HG02884 (cell line): ENCODE results near the gene SPATA6L.
"Not testable (repeated sequence)": the region's sequence is repeated elsewhere in the genome, so short reads cannot be mapped to it uniquely, and the experiment has no call there.

Experiments
- ATAC-seq: cut with Tn5 transposase; IDR thresholded peaks from one replicate; pipeline ENCODE4 v1.9.1; 2021; ENCODE audit warnings: mild to moderate bottlenecking, moderate library complexity; ENCODE audit not compliant: unreplicated experiment

SPATA6L gene

DNA sequence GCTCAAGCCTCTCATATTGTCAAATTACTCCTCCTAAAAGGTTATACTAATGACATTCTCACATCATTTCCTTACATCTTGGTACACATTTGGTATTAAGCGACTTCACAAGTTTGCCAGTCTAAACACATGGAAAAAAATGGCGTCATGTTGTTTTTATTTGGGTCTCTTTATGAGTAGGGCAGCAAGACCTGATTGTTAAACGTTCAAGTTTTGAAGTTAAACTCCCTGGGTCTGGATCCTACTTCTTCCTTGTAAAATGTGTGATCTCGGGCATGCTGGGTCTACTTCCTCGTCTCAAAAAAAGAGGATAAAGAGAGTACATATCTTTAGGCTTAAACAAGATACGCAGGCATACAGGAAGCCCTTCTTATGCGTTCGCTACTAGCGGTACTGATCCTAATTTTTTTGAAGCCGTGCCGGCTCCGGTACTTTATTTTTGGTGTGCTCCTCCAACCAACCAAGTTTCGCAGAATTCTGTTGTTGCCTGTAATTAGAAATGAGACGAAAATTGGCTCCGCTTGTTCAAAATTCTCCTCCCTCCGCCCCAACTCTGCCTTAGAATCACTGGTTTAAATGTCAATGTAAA, 12.5 kb upstream of the SPATA6L start:
- ATAC-seq: peak; percentile 7

DNA sequence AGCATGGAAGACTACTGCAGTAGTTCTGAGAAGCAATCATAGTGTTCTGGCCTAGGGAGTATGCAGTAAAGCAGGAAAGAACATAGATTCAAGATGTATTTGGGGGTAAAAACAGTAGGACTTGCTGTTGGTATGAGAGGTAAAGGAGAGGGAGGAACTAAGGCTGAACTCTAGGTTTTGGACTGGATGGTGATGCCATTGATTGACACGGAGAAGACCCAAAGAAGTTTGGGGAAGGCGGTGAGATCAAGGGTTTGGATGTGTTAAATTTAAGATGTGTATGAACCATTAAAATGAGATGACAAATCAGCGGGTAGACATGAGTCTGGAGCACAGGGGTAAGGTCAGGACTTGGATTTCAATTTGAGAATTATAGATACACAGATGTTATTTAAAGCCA, 11.1 kb upstream of the SPATA6L start:
- ATAC-seq: no peak

DNA sequence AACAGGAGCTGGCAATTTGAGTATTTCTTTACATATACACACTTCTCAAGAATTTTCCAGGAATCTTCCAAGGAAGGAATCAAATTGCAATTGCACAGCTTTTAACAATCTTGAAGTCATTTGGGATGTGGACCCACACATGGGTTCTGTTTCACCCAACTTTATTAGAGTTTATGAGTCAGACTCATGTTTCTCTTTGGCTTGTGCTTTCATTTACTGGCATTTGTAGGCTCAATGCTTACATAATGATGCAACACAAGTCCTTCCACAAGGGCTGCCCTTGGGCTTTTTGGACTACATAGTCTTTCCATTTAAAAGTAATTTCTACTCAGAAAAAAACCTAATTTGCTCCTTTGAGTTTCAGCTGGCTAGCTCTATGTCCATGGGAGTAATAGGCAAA, 8.5 kb upstream of the SPATA6L start:
- no peak for ATAC-seq

DNA sequence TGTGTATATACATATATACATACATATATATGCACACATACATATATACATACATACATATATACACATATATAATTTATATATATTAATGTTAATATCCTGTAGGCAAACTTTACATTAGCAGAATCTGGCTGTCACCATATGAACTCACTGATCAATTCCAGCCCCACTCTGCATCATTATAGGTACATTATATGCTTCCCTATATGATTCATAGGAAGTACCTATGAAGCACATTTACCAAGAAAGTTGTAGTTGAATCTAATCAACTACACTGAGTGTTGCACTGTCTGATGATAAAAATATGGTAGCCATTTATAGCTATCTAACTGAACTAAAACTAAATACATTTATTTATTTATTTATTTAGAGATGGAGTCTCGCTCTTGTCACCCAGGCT, 5.5 kb upstream of the SPATA6L start:
- no peak for ATAC-seq

DNA sequence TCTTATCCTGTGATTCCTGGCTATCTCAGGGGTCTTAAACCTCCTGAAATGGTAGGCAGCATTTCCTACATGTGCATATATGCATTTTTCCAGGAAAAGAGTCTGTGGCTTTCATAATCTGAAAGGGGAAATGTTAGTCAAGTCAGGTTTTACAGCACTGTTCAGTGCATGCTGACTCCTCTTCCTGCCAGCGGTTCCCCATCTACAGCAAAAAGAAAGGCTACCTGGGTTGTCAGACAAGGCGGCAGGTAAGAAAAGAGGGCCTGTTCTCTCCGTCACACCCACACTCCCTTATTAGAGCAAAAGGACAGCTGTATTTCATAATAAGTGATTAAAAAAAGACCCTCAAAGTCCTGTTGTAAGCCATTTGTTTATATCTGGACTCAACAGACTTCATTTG, 4.3 kb upstream of the SPATA6L start:
- no peak for ATAC-seq

DNA sequence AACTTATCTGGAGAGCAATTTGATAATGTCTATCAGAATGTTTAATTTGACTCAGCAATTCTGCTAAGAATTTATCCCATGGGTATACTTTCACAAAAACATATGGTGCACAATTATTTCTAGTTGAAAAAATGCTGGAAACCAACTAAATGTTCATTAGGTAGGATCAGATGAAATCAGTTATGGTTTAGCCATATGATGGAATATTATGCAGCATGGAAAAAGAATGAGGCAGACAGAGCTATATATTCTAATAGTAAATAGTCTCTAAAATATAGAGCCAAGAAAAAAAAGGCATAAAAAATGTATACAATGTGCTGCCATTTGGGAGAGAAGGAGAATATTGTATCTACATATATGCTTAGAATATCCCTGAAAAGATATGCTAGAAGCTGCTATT, 3.6 kb upstream of the SPATA6L start:
- no peak for ATAC-seq

DNA sequence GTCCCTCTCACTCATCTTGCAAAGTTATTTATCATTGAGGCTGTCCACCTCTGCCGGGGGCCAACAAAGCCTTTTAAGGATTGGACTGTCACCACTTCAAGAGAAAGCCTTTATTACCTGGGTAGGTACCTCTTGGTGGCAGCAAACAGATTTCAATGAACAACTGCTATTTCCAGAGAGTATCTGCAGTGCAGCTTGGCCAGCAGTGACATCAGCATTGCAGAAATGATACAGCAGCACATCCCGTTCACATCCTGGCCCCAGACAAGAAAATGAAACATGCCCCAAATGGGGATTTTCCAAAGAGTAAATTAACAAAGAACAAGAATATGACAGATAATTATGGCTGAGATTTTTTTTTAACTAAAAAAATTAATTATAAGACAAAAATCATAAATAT, 2.3 kb upstream of the SPATA6L start:
- no peak for ATAC-seq

DNA sequence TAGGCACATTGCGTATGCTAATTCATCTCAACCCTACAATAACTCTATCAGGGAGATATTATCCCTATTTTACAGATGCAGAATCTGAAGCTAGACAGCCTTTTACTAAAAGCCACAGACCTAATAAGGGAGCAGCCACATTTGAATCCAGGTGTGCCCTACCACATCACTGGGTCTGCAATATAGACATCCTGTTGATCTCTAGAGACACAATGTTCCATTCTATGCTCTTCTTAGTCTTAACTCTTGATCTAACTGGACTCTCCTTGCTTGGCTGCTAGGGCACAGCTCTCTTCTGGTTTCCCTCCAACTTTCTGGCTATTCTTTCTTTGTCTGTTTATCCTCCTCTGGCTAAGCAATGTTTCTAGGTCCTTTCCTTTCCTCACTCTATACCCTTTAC, 1.4 kb upstream of the SPATA6L start:
- no peak for ATAC-seq

DNA sequence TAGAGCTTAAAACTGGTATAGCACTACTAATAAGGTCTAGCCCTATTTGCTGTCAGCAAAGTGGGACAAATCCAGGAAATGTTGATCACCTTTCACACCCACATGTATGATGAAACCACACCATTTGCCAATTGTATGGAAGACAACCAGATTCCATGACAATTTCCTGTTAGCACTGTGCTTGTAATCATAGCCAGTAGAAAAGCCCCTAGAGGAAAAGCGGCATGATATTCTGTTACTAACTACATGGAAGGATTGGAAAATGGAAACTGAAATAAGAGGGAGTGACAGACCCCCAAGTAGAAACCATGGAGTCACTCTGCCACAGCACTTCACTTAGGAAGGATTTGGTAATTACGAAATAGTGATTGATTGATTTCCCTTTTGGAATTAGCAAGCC, 923 bp downstream of the SPATA6L start:
- ATAC-seq: no peak

DNA sequence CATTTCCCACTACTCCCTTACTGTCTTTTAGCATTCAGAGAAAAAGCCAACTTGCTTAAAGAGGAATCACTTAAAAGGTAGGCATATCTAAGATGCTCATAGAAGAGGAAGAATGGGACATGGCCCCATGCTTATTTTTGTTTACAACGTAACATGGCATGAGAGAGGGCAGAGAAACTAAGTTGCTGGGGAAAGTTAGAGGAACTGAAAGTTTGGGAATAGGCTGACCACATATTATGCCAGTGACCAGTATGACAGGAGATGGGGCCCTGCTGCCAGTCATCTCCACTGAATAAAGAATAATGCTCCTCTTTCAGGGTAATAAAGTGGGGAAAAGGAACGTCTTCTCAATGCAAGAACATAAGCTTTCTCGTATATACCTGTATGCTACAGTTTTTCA, 2.3 kb downstream of the SPATA6L start:
- no peak for ATAC-seq

DNA sequence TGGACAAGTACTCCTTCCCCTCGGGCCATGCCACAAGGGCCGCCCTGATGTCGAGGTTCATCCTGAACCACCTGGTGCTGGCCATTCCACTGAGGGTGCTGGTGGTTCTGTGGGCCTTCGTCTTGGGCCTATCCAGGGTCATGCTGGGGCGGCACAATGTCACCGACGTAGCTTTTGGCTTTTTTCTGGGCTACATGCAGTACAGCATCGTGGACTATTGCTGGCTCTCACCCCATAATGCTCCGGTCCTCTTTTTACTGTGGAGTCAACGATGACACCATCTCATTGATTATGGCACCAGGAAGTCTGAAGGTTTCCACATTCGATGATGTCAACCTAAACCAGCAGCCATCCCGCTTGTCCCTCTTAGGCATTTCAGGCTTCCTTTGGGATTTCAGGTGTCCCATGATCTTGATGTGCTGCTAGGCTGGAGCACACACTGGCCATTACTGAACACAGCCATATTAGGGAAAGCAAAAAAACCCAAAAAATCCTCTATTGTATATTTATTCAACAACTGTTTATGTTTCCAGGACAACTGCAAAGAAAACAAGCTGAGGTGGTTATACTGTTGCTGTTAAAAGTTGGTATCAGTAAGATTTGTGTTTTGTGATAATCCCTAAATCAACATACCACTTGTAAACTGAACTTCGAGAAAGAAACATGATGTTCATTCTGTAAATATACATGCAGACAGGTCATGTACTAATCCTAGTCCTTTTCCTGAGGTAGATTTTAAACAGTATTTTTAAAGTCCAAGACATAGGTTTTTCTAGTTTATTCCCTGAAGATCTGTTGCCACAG, 3.1 kb downstream of the SPATA6L start:
- ATAC-seq: no peak

DNA sequence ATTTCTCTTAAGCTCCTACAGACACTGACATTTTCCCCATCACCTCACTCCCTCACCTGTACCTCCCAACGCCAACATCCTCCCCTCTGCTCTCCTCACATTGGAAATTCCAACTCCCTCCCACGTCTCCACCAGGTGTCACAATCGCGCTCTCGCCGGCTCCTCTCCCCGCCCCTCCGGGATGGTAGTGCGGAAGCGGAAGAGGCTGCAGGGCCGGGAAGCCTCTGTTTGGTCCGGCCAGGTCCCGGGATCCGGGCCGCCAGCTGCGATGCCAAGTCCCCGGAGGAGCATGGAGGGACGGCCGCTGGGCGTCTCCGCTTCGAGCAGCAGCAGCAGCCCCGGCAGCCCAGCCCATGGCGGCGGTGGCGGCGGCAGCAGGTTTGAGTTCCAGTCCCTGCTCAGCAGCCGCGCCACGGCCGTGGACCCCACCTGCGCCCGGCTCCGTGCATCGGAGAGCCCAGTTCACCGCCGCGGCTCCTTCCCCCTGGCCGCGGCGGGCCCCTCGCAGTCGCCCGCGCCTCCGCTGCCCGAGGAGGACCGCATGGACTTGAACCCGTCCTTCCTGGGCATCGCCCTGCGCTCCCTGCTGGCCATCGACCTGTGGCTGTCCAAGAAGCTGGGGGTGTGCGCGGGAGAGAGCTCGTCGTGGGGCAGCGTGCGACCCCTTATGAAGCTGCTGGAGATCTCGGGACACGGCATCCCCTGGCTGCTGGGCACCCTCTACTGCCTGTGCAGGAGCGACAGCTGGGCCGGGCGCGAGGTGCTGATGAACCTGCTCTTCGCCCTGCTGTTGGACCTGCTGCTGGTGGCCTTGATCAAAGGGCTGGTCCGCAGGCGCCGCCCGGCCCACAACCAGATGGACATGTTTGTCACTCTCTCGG, 3.9 kb downstream of the SPATA6L start, which contains the start of gene PLPP6:
TSS of gene PLPP6 (plus strand) at position 187 of the 881 bp plus-strand sequence. CDS start at position 269, 82 bp downstream.
- peak; percentile 68 for ATAC-seq

DNA sequence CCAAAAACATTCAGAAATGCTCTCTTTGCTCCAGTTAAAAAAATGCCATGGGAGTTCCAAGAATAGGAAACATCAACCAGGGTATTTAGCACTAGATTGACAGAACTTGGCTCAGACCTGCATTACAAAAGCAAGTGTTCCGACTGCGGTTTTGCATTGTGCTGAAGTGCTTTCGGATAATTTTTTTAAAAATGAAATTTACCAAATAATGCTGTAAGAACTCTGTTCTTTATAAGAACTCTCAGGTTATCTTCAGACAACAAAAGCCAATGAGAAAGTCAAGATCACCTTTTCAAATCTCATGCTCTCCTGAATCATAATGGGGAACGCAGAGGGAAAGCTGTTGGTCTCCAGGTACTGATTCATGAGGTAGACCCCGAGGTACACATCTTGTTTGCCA, 4.7 kb downstream of the SPATA6L start:
- ATAC-seq: no peak

DNA sequence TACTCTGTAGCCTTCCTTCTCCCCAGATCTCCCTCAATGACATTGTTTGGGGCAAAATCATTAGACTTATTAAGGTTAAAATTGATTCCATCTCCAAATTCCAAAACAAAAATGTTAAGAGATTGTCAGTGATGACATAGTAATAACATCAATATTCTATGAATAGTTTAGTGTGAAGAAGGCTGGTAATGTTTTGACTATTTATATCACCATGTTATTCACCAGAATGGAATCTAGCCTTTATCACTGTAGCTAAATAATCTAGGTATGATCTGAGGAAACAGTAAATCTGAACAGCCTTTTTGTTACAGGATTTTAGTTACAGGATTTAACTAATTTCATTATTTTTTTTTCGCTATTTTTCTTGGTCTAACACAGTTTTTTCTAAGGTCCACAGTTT, 5.1 kb downstream of the SPATA6L start:
- no peak for ATAC-seq

DNA sequence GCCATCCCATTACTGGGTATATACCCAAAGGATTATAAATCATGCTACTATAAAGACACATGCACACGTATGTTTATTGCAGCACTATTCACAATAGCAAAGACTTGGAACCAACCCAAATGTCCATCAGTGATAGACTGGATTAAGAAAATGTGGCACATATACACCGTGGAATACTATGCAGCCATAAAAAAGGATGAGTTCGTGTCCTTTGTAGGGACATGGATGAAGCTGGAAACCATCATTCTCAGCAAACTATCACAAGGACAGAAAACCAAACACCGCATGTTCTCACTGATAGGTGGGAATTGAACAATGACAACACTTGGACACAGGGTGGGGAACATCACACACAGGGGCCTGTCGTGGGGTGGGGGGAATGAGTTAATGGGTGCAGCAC, 5.6 kb downstream of the SPATA6L start:
- not testable (repeated sequence) for ATAC-seq

DNA sequence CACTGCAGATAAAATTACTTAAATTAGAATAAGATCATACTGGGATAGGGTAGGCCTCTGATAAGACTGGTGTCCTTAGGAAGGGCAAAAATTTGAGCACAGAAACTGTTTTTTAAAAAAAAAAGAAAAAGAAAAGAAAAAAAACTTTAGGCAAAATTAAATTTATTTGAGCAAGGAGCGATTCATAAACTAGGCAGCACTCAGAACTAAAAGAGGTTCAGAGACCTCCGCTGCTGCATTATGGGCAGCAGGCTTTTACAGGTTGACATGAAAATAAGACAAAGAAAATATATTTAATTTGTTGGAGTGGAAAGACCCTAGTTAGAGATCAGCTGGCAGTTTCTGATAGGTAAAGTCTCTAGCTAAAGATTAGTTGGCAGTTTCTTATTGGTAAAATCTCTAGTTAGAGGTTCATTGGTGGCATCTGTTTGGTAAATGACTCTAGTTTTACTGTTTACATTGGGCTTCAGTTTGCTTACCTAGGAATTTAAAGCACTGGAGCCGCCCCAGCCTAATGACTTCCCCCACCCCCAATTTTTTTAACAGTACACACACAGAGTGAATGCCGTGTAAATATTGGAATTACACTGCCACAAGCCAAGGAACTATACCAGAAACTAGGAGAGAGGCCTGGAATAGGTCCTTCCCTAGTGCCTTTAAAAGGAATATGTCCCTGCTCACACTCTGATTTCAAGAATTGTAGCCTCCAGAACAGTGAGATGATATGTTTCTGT, 8.7 kb downstream of the SPATA6L start:
- ATAC-seq: no peak

DNA sequence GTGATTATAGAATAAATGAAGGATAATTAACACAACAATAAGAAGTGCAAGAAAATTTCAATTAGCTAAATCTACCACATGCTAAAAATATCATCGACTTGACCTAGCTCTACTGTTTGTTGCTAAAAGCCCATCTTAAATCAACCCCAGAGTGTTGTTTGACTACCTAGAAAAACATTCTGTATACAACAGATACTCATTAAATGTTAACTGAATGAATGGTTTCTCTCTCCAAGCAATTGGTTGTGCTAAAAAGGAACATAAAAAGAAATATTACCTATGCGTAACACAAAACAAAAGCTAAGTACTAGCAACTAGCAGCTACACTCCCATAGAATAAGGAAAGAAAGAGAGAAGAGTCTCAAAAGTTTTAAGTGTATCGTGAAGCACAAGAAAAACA, 9.7 kb downstream of the SPATA6L start:
- ATAC-seq: no peak

DNA sequence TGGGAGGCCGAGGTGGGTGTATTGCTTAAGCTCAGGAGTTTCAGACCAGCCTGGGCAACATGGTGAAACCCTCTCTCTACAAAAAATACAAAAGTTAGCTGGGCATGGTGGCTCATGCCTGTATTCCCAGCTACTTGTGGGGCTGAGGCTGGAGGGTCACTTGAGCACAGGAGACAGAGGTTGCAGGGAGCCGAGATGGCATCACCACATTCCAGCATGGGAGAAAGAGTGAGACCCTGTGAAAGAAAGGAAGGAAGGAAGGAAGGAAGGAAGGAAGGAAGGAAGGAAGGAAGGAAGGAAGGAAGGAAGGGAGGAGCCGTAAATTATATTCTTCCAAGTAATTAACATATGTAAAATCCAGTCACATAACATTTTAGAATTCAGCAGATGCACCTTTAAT, 10.1 kb downstream of the SPATA6L start:
- not testable (repeated sequence) for ATAC-seq

DNA sequence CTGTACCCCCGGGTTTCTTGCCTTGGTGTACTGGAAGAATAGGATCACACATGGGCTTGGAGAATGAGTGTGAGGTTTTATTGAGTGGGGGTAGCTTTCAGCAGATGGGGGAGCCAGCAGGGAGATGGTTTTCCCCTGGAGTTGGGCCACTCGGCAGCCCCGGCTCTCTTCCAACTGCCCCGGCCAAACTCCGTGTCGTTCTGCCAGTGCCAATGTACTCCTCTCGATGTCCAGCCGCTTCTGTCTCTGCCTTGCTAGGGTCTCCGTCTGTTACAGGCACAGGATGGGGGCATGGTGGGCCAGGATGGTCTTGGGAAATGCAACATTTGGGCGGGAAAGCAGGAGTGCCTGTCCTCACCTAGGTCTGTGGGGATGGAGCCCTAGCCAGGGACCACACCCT, 11.7 kb downstream of the SPATA6L start:
- ATAC-seq: no peak

DNA sequence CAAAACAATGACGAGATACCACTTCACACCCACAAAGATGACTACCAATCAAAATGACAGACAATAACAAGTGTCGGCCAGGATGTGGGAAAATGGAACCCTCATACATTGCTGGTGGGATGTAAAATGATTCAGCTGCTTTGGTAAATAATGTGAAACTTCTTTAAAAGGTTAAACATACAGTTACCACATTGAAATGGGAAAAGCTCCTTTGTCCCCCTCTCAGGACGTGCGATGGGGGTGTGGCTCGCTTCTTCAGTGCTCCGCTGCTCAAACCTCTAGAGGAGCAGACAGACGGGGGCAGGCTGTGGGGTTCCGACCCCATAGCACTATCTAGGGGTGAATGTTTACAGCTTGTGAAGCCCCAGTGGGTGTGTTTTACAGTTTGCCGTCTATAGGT, 12.2 kb downstream of the SPATA6L start:
- ATAC-seq: no peak

DNA sequence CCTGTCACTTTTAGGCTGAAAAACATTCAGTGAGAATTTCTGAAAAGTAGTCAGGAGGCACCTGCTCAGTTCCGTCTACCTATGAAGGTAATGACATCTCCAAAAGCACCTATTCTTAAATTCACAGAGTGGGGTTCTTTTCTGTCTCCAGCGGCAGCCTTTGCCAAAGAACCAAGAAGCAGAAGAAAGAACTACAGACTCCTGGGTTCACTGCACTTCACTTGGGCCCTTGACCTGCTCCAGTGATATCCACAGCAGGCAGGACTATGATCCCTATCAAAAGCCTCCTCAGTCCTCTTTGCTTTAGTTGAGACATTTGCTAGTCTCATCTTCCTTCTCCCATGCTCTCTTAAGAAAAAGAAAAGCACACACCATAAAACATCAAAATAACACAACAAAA, 23.9 kb downstream of the SPATA6L start:
- ATAC-seq: no peak
